Neural cell (in vitro differentiated cells): Measurements from ENCODE around the gene SLC7A6. TPM values are rescaled to one million over a fixed set of nuclear protein-coding genes. Genes with fewer than 3 reads are reported as not detected.

Experiments
- H2AFZ ChIP-seq: fragments of 200-600, 300-800 bp; sonication (generic), shearing (Covaris generic); 2 replicates; pipeline ENCODE4 v1.6.0; 2014; ENCODE audit warnings: low read depth, mild to moderate bottlenecking, antibody characterized with exemption, low read length, moderate library complexity
- H3F3A ChIP-seq: fragments of 200-600 bp; shearing (Covaris generic); 2 replicates; pipeline ENCODE4 v1.6.1; 2016; ENCODE audit warnings: mild to moderate bottlenecking, moderate library complexity, mixed read lengths, antibody characterized with exemption, low read length; ENCODE audit not compliant: insufficient read depth, poor library complexity, severe bottlenecking
- H3K27ac ChIP-seq: fragments of 200-600, 300-800 bp; sonication (generic), shearing (Covaris generic); 2 replicates; pipeline ENCODE4 v1.5.1; 2014; ENCODE audit warnings: mild to moderate bottlenecking, low read length, moderate library complexity
- H3K27me3 ChIP-seq: fragments of 300-800, 200-600 bp; sonication (generic), shearing (Covaris generic); 2 replicates; pipeline ENCODE4 v1.6.0; 2014; ENCODE audit warnings: mild to moderate bottlenecking, low read depth, low read length, moderate library complexity; ENCODE audit not compliant: insufficient read depth
- H3K36me3 ChIP-seq: fragments of 300-800, 200-600 bp; sonication (generic), shearing (Covaris generic); 2 replicates; pipeline ENCODE4 v1.5.1; 2014; ENCODE audit warnings: mild to moderate bottlenecking, antibody characterized with exemption, low read length, moderate library complexity; ENCODE audit not compliant: insufficient read depth
- H3K4me2 ChIP-seq: fragments of 300-800, 200-600 bp; sonication (generic), shearing (Covaris generic); 2 replicates; pipeline ENCODE4 v1.6.0; 2014; ENCODE audit warnings: mild to moderate bottlenecking, low read length
- H3K4me3 ChIP-seq: fragments of 300-800, 200-600 bp; sonication (generic), shearing (Covaris generic); 2 replicates; pipeline ENCODE4 v1.5.1; 2014; ENCODE audit warnings: mild to moderate bottlenecking, low read length, moderate library complexity
- H3K79me2 ChIP-seq: fragments of 200-600 bp; shearing (Covaris generic); replicated peaks from 2 replicates; pipeline ENCODE4 v1.6.0; 2014; ENCODE audit warnings: mild to moderate bottlenecking, low read length, moderate library complexity; ENCODE audit not compliant: insufficient read depth
- H3K9ac ChIP-seq: fragments of 300-800, 200-600 bp; sonication (generic), shearing (Covaris generic); 2 replicates; pipeline ENCODE4 v1.6.1; 2016; ENCODE audit warnings: mild to moderate bottlenecking, low read length, mixed read lengths
- H3K9me2 ChIP-seq: fragments of 200-600 bp; shearing (Covaris generic); 2 replicates; pipeline ENCODE4 v1.6.1; 2016; ENCODE audit warnings: mild to moderate bottlenecking, low read length, mixed read lengths; ENCODE audit not compliant: insufficient read depth
- H3K9me3 ChIP-seq: fragments of 200-600, 300-800 bp; sonication (generic), shearing (Covaris generic); 2 replicates; pipeline ENCODE4 v1.6.1; 2016; ENCODE audit warnings: mild to moderate bottlenecking, mixed run types, low read length, moderate library complexity, mixed read lengths
- H4K20me1 ChIP-seq: fragments of 200-600 bp; shearing (Covaris generic); 2 replicates; pipeline ENCODE4 v1.6.1; 2016; ENCODE audit warnings: mild to moderate bottlenecking, mixed run types; ENCODE audit not compliant: insufficient read depth
- EP300 ChIP-seq: fragments of 450-650 bp; conservative IDR thresholded peaks from 2 replicates; pipeline ENCODE4 v1.6.1; 2014; ENCODE audit warnings: antibody characterized with exemption, mild to moderate bottlenecking, moderate library complexity; ENCODE audit not compliant: poor library complexity, severe bottlenecking
- EZH2 ChIP-seq: fragments of 200-600, 300-800 bp; shearing (Covaris generic), sonication (generic); IDR thresholded peaks from 2 replicates; pipeline ENCODE4 v1.6.1; 2014; ENCODE audit warnings: antibody characterized with exemption, low read length, borderline replicate concordance, mild to moderate bottlenecking; ENCODE audit not compliant: insufficient read depth, poor library complexity, severe bottlenecking
- MXI1 ChIP-seq: fragments of 450-650 bp; conservative IDR thresholded peaks from 2 replicates; pipeline ENCODE4 v1.6.1; 2014; ENCODE audit warnings: antibody characterized with exemption, mild to moderate bottlenecking; ENCODE audit not compliant: poor library complexity, severe bottlenecking
- POLR2AphosphoS5 ChIP-seq: IDR thresholded peaks from 2 replicates; pipeline ENCODE4 v1.6.1; 2012
- RAD21 ChIP-seq: fragments of 450-650 bp; conservative IDR thresholded peaks from 2 replicates; pipeline ENCODE4 v1.6.1; 2014; ENCODE audit warnings: antibody characterized with exemption, mild to moderate bottlenecking, moderate library complexity
- REST ChIP-seq: IDR thresholded peaks from 2 replicates; pipeline ENCODE4 v1.6.1; 2012; ENCODE audit warnings: borderline replicate concordance
- SMC3 ChIP-seq: fragments of 450-650 bp; conservative IDR thresholded peaks from 2 replicates; pipeline ENCODE4 v1.6.1; 2014; ENCODE audit warnings: antibody characterized with exemption, mild to moderate bottlenecking, moderate library complexity; ENCODE audit not compliant: poor library complexity
- TAF1 ChIP-seq: IDR thresholded peaks from 2 replicates; pipeline ENCODE4 v1.6.1; 2012; ENCODE audit warnings: low read depth
- polyA plus RNA-seq: library from polyadenylated mRNA; depleted of rRNA; stranded (reverse); fragments of >200 nt; gene quantifications from 2 replicates; pipeline ENCODE4 v1.2.3, GENCODE V29; 2014
- TF ChIP-seq, protein P1 (sequence below): fragments of 450-650 bp; IDR thresholded peaks from 2 replicates; pipeline ENCODE4 v1.5.1; 2014; ENCODE audit warnings: antibody characterized with exemption, mild to moderate bottlenecking, moderate library complexity; ENCODE audit not compliant: poor library complexity, severe bottlenecking

The SLC7A6 gene
- polyA plus RNA-seq, 1 donor from 2014 or later, result 39.3 TPM

DNA sequence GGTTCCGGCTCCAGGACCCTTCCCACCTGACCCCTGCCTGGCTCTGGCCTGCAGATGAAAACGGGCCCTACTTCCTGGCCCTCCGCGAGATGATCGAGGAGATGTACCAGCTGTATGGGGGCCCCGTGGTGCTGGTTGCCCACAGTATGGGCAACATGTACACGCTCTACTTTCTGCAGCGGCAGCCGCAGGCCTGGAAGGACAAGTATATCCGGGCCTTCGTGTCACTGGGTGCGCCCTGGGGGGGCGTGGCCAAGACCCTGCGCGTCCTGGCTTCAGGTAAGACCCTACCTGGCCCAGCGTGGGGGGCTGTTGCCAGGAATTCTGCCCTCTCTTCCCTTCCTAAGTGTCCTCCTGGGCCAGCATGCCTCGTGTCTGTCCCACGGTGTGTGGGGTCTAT lies 8.6 kb upstream of the SLC7A6 start:
- Histone ChIP-seq H3K27ac (no peak overlapping the region), H3K27me3 (no peaks in the 10 kb centered on the region), H3K9me3 (no peaks in the 10 kb centered on the region)

GRCh38 chr16:68257251-68257905 lies 6.9 kb upstream of the SLC7A6 start:
- H2AFZ ChIP-seq, result no peak overlapping the region

More for the DNA sequence above, 8.6 kb upstream of the SLC7A6 start:
- H3K79me2 ChIP-seq, result no peaks in the 10 kb centered on the region
- no peaks in the 10 kb centered on the region for H4K20me1 ChIP-seq
- no peaks in the 10 kb centered on the region for H3F3A ChIP-seq
- no peak overlapping the region for H2AFZ ChIP-seq
- H3K4me2 ChIP-seq, result no peak overlapping the region
- TF ChIP-seq EZH2 (no peak), TAF1 (no peak), RAD21 (no peak), SMC3 (no peak), REST (no peak), POLR2AphosphoS5 (no peak), MXI1 (no peak), EP300 (no peak)
- TF ChIP-seq, protein P1, sequence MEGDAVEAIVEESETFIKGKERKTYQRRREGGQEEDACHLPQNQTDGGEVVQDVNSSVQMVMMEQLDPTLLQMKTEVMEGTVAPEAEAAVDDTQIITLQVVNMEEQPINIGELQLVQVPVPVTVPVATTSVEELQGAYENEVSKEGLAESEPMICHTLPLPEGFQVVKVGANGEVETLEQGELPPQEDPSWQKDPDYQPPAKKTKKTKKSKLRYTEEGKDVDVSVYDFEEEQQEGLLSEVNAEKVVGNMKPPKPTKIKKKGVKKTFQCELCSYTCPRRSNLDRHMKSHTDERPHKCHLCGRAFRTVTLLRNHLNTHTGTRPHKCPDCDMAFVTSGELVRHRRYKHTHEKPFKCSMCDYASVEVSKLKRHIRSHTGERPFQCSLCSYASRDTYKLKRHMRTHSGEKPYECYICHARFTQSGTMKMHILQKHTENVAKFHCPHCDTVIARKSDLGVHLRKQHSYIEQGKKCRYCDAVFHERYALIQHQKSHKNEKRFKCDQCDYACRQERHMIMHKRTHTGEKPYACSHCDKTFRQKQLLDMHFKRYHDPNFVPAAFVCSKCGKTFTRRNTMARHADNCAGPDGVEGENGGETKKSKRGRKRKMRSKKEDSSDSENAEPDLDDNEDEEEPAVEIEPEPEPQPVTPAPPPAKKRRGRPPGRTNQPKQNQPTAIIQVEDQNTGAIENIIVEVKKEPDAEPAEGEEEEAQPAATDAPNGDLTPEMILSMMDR, result no peak
- H3K36me3 ChIP-seq, result no peaks in the 10 kb centered on the region
- no peaks in the 10 kb centered on the region for H3K9me2 ChIP-seq
- no peak overlapping the region for H3K4me3 ChIP-seq
- no peak overlapping the region for H3K9ac ChIP-seq

More at GRCh38 chr16:68257251-68257905, 6.9 kb upstream of the SLC7A6 start:
- no peaks in the 10 kb centered on the region for H3K9me2 ChIP-seq
- H3F3A ChIP-seq, result no peaks in the 10 kb centered on the region
- H3K36me3 ChIP-seq, result no peaks in the 10 kb centered on the region
- H4K20me1 ChIP-seq, result no peaks in the 10 kb centered on the region
- TF ChIP-seq RAD21, result no peak
- TF ChIP-seq EP300, result no peak
- no peak for TF ChIP-seq MXI1
- TF ChIP-seq SMC3, result no peak
- TF ChIP-seq, protein P1, result no peak
- no peak for TF ChIP-seq POLR2AphosphoS5
- no peak for TF ChIP-seq REST
- H3K9me3 ChIP-seq, result no peaks in the 10 kb centered on the region
- no peaks in the 10 kb centered on the region for H3K79me2 ChIP-seq
- no peaks in the 10 kb centered on the region for H3K27me3 ChIP-seq
- no peak overlapping the region for H3K4me2 ChIP-seq
- H3K4me3 ChIP-seq, result no peak overlapping the region
- no peak overlapping the region for H3K27ac ChIP-seq
- H3K9ac ChIP-seq, result no peak overlapping the region
